Mucosa of gallbladder (tissue), 1 donor: ENCODE measurements around the gene SPOCD1. TPM values are rescaled to one million over a fixed set of nuclear protein-coding genes. Genes with fewer than 3 reads are reported as not detected.

Source experiments
- DNase-seq: peaks from one replicate; pipeline ENCODE4 v3.0.0-alpha.2; 2020; ENCODE audit warnings: low spot score
- total RNA-seq: library from RNA; stranded (reverse); gene quantifications from one replicate; pipeline ENCODE4 v1.2.1, GENCODE V29; 2021
- donor health status: DM: no; HTN: no; CAD: no.

Gene SPOCD1
- total RNA-seq, 1 donor from 2014 or later = 1.8 TPM

DNA sequence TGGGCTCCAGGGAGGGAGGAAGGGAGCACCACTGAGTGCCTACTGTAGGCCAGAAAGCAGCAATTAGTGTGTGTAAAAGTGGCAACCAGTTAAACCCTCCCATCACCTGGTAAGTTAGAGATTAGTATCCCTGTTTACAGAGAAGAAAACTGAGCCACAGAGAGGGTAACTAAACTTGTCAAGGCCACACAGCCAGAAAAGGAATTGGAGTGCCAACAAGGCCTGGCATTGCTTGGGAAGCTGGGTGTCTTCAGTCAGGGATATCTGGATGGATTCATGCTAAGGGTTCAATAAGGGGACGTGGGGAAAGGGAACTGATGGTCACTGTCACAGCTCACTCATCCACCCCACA is 28.1 kb downstream of the SPOCD1 start:
- DNase-seq = no peak

DNA sequence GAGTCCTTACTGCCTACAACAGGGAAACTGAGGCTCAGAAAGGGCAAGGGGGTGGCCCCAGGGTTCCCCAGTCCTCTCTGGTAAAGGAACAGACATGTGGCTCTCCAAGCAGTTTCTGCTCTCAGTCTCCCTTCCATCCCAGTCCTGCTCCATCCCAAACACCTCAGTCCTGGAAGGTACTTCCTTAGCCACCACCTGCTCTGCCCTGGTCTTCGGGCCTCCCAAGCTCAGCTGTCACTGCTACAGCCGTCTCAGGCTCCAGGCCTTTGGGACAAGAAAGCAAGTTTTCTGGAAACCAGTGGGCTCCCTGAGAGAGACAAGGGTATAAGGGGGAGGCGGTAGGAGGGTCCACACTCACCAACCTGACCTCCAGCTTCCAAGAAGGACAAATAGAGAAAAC is 28.6 kb downstream of the SPOCD1 start:
- DNase-seq = no peak

GRCh38 chr1:31786366-31787060 is 29.3 kb downstream of the SPOCD1 start:
- no peak for DNase-seq

- no peak for DNase-seq
Measured at GRCh38 chr1:31785947-31786290, 29.9 kb downstream of the SPOCD1 start.

DNA sequence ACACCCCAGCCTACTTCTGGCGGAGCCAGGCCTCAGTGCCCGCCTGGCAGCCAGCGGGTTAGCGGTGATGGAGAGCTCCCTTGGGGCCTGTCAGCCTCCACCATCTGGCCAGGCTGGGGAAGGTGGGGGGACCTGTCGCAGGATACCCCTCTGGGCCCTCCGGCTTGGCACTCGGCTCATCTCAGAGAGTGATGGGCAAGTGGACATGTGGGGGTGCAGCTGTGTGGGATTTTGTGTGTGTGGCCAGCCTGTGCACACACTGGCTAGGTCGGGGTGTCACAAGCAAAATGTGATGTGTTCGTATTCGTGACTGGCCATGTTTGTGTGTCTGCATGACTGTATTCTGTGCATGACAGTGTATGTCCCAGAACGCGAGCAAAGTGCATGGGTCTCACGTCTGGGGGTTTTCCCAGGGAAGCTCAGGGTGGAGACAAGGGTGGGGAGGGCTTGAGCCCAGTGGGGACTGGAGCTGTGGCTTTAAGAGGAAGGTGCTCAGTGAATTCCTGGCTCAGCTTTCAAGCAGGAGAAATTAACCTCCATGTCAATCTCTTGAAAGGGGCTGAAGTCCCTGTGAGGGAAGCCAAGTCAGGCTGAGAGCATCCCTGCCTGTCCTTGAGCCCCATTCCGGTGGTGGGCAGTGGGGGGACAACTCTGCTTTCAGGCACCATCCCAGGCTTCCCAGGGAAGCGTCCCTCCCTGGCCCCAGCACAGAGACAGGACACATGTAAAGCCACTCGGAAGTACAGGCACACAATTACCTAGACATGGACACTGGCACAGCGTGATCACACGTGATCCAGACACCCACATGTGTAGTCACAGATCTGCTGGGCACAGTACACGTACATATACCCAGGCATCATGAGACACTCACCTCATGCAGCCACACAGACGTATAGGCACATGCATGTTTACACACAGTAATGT is 30.5 kb downstream of the SPOCD1 start:
- no peak for DNase-seq

- no peak for DNase-seq
Measured at GRCh38 chr1:31784356-31785019, 31.3 kb downstream of the SPOCD1 start.

DNA sequence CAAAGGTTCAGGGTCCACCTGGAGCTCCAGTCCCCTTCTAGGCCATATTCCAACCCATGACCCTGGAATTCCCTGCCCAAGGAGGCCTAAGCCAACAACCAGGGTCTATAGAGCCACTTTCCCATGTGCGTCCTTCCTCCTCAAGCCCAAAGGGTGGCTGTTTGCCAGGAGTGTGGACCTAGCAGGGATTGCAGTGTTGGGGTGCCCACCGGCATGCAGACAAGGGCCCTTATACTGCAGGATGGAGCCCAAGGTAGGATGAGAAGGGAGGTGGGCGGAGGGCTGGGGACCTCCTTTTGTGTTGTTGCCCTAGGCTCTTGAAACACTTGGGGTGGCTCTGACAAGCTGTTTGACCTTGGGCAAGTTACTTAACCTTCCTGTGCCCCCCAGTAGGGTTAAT is 32.0 kb downstream of the SPOCD1 start:
- no peak for DNase-seq

GRCh38 chr1:31782421-31783410 is 33.1 kb downstream of the SPOCD1 start:
- DNase-seq = no peak

DNA sequence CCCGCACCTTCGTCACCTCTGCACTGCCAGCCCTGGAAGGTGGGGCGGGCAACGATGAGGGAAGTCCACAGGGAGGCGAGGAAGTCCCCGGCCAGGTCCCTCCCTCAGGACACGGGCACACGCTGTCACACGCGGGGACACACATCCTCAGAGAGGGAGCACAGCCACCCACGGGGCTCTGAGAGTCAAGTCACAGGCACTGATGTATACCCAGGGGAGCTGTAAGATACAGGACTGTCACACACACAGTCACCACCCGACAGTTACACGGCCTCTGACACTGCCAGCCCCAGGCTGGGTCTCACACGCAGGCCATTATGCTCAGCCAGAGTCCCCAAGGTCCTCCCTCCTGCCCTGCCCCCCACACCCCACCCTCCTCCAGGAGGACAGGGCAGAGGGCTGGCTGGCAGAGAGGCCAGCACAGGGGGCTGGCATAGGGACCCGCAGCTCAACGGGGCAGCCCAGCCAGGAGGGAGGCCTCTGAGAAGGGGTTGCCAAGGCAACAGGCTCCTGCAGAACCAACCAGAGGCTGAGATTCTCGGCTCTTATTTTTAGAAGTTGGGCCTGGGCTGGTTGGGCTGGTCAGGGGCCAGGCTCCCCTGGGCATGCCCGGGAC is 34.0 kb downstream of the SPOCD1 start:
- DNase-seq = no peak

- no peak for DNase-seq
Measured at GRCh38 chr1:31781138-31781755, 34.6 kb downstream of the SPOCD1 start.

DNA sequence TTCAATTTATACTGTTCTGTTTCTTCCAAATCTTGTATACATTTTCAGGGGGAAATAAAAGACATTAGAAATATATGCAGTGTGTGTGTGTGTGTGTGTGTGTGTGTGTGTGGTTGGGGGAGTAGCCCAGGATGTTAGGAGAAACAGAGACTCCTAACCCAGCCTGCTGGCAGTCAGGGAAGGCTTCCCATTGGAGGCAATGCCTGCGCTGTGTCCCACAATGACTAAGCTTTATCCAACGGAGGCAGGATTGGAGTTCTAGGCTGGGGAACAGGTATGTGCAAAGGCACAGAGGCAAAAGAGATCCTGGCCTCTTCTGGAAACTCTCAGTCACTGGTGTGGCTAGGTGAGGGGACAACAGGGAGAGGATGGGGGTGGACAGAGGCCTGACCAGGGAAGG is 35.2 kb downstream of the SPOCD1 start:
- DNase-seq = no peak

DNA sequence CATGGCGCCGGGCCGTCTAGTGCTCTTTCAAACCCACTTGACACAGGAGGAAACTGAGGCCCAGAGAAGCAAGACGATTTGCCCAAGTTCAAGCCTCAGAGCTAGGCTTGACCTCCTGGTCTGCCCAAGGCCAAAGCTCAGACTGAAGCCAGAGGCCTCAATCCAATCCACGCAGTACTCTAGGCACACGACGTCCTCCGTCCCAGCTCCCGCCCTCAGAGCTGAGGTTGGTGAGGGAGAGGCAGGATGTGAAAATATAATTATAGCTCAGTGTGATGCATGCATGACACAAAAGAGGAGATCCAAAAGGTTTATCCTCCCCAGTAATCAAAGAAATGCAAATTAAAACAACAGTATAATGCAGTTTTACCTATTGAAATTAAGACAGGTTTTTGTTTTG is 36.1 kb downstream of the SPOCD1 start:
- no peak for DNase-seq

- no peak for DNase-seq
Measured at GRCh38 chr1:31778763-31779488, 36.9 kb downstream of the SPOCD1 start.

DNA sequence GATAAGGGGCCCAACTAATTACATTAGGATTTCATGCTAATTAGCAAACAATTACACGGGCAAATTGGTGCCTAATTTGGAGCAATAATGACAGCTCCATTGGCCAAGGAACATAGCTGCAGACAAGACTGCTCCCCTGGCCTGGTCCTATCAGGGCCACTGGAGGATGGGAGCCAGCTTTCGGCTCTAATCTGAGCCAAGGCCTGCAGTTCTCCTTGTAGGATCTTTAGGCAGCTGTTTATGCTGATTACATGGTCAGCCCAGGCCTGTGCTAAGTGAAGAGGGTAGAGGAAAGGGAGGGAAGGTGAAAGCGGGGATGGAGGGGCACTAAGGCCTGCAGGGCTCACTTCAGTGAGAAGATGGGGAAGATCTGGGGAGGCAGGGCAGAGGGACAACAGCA is 39.3 kb downstream of the SPOCD1 start:
- no peak for DNase-seq

DNA sequence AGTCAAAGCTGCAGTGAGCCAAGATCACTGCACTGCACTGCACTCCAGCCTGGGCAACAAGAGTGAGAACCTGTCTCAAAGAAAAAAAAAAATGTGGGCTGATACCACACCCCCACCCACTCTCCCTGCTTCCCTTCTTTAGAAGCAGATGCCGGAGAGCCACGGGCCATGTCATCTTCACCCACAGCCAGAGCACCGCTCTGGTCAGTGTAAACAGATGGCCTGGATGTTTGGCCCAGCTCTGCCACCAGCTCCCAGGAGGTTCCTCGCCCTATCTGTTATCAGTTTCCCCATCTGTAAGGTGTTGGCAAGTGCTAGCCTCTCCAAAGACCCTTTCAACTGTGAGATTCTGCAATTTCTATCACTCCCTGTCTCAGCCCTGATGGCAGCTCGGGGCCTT is 39.8 kb downstream of the SPOCD1 start:
- DNase-seq = no peak

DNA sequence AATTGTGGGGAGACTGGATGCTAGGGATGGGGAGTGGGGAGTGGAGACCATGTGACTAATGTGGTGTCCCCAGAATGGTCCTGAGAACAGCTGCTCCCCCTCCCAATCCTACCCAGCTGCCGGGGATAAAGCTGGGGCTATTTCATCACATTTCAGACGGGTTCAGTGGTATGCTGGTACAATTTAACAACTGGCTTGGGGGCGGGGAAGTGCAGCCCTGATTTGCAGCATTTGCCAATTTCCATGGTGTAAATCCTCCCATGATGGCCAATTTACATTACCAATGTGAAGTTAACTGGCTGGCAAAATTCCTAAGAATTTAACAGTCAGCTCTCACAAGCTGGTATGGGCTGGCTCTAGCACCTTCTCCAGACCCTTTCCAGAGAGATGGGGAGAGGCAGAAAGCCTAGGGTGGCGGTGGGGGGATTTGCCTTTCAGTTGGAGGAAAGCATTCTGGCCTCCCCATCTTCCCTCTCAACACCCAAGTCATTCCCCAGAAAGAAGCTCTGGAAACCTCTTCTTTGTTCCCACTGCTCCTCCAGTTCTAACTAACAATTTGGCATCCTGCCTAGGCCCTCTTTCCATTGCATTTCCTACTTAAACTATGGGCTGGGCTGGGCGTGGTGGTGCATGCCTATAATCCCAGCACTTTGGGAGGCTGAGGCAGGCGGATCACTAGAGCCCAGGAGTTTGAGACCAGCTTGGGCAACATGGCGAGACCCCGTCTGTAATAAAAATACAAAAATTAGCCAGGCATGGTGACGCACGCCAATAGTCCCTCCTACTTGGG is 40.4 kb downstream of the SPOCD1 start:
- no peak for DNase-seq

GRCh38 chr1:31774495-31774894 is 41.3 kb downstream of the SPOCD1 start:
- no peak for DNase-seq

- DNase-seq = no peak
Measured at GRCh38 chr1:31773861-31774260, 42.0 kb downstream of the SPOCD1 start.

DNA sequence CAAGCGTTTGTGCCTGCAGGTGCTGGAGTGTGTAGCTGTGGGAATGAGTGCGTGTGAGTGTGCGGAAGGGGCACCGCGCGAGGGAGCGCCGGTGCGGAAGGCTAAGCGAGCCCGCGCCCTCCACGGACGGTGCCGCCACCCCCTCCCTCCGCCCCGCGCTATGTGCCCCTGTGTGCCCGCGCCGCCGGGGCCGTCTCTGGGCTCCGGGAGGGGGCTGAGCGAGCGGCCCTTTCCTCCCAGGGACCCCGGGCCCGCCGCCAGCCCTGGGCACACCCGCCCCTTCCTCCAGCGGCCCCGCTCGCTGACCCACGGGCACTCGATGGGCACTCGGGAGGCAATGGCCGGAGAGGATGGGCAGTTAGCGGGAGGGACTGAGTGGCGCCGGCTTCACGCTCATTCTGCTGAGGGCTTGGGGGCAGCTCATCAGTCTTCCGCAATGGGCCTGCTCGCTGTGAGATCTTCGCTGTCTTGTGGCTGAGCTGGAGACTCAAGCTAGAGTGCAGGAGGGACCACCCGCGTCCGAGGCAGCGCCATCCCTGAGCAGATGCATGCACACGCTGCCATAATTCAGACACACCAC is 43.1 kb downstream of the SPOCD1 start:
- no peak for DNase-seq
